Activated CD8-positive, alpha-beta memory T cell treated with anti-CD3 and anti-CD28 coated beads, Interleukin-2, amount 50 U/mL, for 48 hours (primary cell): ENCODE measurements around the gene CCDC120.

Source experiments
- DNase-seq: peaks from one replicate; pipeline ENCODE4 v3.0.0-alpha.2; 2020

Gene CCDC120, protein sequence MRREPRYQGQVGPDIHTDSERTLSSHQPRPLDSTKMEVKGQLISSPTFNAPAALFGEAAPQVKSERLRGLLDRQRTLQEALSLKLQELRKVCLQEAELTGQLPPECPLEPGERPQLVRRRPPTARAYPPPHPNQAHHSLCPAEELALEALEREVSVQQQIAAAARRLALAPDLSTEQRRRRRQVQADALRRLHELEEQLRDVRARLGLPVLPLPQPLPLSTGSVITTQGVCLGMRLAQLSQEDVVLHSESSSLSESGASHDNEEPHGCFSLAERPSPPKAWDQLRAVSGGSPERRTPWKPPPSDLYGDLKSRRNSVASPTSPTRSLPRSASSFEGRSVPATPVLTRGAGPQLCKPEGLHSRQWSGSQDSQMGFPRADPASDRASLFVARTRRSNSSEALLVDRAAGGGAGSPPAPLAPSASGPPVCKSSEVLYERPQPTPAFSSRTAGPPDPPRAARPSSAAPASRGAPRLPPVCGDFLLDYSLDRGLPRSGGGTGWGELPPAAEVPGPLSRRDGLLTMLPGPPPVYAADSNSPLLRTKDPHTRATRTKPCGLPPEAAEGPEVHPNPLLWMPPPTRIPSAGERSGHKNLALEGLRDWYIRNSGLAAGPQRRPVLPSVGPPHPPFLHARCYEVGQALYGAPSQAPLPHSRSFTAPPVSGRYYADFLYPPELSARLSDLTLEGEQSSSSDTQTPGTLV

DNA sequence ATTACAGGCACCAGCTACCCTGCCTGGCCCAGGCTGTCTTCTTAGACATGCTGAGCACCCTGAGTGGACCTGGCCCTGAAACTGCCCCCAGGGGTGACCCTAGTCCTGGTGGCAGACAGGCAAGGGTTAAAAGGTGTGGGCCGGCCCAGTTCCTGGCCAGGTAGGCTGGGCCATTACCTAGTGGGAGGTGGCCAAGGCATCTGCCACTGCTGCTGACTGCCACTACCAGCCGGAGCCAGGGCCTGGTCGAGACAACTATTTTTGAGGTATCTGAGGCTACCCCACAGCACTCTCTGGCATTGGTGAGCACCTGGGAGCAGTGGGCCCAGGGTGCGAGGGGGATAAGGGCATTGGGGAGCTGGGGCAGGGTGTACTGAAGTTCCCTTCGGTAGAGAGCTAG lies at the start of gene CCDC120:
Gene CCDC120 (plus strand): TSS at position 206 of the 400 bp plus-strand sequence. CDS start 3,043 bp downstream, outside the sequence.
- DNase-seq = no peak

DNA sequence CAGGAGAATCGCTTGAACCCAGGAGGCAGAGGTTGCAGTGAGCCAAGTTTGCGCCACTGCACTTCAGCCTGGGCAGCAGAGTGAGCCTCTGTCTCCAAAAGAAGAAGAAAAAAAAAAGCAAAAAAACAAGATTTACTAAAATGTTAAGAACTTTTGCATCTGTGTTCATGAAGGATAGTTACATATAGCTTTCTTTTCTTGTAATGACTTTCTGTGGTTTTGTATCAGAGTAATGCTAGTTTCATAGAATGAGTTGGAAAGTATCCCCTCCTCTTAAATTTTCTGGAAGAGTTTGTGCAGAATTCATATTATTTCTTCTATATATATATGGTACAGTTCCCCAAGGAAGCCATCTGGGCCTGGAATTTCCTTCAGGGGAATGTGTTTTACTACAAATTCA lies 39.7 kb upstream of the CCDC120 start:
- DNase-seq = no peak

DNA sequence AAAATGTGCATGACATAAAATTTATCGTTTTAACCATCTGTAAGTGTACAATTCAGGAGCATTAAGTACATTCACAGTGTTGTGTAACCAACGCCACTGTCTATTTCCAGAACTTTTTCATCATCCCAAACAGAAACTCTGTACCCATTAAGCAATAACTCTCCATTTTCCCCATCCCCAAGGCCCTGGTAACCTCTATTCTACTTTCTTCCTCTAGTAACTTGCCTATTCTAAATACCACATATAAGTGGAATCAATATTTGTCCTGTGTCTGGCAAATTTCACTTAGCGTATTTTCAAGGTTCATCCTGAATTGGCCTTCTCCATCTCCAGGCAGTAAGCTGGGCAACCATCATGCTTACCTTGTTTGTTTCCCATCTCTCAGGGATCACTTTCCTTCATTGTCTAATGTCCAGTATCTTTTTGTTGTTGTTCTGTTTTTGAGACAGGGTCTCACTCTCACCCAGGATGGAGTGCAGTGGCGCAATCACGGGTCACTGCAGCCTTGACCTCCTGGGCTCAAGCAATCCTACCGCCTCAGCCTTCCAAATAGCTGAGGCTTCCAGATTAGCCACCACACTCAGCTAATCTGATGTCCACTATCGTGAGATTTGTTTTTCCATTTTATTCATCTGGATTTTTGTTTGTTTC lies 39.1 kb upstream of the CCDC120 start:
- DNase-seq = no peak

DNA sequence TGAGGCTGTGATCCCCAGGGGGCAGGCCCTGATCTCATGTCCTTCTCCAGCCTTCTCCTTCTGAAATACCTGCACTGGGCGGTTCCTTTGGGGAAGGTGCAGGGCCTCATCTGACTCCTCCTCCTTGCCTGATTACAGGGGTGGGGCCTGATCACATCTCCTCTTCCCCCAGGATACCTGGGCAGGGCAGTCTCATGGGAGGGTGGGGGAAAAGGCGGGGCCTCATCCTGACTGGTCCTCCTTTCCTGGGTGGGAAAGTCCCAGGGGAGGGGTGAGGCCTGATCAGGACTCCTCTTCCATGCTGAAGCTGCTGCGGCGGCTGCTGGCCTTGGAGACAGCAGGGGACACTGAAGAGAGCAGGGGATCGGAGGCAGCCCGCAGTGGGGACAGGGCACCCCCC lies 28.9 kb upstream of the CCDC120 start:
- no peak for DNase-seq

DNA sequence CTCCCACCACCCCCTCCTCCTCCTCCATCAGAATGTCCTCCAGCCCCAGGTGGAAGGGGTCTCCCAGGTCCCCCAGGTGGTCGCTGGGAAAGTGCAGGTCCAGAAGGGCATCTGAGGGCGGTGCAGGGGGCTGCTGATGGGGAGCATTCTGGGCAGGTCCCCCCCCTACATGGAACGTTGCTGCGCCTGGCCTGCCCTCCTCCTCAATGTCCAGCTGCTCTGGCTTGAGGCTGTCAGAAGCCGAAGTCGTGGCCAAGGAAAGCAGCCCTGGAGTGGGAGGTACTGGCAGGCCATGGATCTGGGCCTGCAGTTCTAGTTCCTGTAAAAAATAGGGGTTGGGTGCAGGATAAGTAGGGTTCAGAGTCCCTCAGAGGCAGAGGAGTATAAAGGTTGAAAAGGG lies 28.5 kb upstream of the CCDC120 start:
- DNase-seq = no peak

DNA sequence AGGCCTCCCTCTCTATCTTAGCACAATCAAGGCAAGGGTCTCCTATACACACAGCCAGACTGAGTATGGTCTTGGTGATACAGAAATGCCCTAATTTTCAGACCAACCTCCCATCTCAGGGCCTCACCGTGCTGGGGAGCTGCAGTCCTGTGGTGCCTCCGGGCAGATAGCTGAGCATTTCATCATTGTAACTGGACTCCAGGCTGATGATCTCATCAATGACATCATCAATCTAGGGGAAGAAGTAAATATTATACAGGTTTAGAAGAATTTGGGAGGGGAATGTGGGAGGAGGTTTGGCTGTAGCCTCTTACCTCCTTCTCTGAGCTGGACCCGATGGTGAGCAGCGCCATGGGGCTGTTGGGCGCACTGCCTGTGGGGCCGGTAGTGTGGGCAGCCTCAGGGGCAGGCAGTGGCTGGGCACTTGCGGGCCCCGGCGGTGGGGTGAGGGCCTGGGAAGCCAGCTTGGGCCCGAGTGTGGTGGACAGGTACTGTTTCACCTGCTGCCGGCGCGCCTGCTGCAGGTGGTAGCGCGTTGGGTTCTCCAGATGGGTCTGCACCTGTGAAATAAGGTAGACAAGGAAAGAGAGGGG lies 20.8 kb upstream of the CCDC120 start:
- no peak for DNase-seq

DNA sequence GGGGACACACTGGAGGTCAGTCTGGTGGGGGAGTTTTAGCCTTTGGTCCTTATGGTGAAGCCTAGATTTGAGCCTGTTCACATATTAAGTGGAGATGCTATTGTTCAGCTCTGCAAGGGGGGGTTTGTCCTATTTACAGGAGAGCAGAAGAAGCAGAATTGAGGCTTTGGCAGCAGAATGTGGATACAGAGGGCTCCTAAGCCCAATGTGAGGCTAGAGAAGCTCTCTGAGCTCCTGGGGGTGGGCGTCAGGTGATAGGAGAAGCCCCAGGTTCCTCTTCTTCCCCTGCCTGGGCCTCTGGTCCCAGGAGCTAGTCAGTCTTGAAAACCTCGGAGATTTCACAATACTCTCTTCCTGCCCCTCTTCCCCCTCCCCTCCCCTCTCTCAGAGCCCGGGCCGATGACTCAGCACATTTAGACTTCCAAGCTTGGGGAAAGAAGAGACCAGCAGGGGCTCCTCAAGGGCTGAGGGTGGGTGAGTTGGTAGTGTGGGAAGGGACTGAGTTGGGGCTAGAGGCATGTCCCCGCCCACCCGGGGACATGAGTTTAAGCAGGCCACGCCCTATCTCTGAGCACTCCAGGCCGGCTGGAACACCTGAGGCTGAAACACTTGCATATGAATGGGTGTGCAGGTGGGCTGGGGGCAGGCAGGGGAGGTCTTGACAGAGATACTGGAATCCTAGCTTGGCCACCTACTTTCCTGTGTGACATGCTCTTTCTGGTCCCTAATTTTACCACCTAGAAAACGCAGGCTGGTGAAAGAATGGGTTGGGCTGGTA lies 19.0 kb upstream of the CCDC120 start:
- peak; percentile 55 for DNase-seq

DNA sequence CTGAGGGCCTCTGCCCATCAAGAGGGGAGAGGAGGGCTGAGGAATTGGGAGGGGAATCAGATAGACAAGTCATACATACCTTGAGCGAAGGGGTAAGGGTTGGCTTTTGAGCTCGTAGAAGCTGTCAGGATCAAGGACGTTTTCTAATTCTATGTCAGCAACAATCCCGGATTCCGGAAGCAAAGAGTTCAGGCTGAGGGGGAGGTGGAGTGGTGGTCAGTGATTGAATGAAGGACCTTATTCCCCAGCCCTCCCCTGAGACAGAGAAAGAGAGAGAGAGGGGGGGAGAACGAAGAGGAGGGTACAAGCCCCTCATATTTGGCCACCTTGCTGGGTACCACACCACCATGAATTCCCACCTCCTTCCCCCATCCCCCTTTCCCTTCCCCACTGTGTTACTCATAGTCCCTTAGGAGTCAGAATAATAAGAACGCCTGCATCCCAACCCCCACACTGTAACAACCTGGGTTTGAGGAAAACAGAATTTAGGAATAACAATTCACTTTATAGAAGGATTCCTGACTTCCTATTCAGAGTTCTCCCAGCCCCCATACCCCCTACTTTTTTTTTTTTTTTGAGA lies 18.3 kb upstream of the CCDC120 start:
- no peak for DNase-seq

DNA sequence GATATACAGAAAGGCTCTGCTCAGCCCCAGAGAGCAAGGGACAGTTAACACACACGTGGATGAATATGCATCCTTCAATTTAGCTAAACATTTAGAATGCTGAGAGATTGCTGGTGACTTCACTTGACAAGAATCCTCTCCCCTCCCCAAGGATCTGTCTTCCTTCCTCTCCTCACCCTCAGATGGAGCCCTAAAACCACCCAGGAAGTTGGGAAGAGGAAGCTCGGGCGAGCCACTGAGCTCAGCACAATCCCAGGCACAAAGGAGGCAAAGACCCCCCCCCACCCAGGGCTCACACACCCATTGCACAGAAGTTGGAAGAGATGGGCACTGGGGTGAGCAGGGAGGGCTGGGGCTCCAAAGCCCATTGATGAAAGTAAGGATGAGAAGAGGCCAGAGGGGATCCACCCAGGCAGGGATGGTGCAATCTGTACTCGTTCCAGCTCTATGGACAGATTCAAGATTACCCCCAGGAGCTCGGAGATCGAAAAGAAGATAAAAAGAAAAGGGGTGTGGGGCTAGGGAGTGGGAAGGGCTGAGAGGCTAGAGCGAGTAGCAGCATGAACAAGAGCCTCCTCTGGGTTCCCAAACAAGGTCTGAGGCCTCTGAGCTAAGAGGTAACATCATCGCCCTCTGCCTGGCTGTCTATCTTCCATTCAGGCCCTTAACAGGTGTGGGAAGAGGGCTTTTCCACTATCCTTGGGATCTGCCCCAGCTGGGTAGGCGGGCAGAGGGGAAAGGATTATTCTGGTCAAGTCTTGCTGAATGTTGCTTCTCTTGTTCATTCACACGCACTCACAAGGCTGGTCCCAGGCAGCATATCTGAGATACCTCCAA lies 16.8 kb upstream of the CCDC120 start:
- no peak for DNase-seq

DNA sequence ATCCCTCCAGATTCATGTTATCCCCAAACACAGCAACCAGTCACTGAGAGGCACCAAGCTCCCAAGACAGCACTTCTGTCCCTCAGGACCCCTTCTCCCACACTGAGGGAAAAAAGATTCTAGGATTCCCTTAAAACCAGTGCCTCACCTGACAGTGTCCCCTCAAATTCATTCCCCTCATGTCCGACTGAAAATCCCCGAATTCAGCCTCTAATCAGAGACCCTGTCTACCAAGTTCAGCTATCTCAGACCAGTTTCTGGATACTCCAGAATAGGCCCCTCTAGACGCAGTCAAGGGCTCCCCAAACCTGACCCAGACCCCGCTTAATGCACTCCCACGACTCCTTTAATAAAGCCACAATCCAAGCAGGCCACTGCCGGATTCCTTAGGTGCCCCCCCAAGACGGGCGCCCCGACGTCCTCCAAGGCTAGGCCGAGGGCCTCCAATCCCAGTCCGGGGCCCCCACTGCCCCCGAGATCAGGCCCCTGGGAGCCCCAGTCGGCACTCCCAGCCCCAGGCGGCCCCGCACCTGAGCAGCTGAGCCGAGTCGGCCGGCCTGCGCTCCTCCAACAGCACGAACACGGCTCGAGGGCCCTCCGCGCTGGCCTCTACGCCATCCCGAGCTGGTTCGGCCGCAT lies 16.1 kb upstream of the CCDC120 start:
- DNase-seq = no peak

DNA sequence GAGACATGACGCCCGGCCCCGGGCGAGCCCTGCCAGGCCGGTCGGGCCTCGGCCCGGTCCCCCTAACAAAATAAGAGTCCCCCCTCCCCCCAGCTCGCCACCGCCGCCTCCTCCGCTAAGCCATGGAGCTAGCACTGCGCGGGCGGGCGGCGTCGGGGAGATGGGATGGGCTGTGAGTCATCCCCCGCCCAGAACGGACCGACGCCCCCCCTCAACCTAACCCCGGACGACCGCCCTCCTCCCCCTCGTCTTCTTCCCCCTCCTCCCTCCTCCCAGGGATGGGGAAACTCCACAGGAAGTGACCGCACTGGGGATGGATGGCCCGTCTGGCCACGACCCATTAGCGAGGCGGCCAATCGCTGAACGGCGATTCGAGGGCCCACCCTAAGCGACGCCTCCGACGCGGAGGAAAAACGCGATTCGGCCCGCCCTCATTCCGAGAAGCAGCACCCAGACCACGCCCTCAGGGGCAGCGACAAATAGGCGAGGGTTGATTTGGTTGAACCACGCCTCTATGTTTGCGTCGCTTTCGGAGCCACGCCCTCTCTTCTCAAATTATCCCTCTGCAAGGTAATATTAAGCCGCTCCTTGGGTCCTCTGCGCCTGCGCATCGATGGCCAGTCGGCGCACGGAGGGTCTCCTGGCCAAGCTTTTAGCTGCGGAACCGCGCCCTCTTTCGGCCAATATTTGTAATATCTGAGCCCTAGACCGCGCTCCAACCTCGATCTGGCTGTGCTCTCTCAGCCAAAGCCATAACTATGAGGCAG lies 15.4 kb upstream of the CCDC120 start, which contains the start of gene TFE3:
Gene TFE3 (minus strand): TSS at position 138 of the 767 bp plus-strand sequence. CDS start 131 bp downstream, at position 7.
- DNase-seq = peak; percentile 92

DNA sequence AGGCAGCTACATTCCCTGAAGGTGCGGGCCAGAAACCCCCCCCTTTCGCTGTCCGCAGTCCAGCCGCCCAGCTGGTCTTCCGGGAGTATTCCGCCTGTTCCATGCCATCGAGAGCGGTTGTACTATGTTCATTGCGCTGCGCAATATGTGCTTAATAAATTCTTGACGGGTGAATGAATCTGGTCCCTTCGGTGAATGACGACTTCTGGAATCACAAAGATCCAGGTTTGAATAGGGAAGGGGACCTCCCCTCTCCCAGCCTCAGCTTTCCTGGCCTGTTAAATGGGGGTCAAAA lies 14.9 kb upstream of the CCDC120 start:
- no peak for DNase-seq

DNA sequence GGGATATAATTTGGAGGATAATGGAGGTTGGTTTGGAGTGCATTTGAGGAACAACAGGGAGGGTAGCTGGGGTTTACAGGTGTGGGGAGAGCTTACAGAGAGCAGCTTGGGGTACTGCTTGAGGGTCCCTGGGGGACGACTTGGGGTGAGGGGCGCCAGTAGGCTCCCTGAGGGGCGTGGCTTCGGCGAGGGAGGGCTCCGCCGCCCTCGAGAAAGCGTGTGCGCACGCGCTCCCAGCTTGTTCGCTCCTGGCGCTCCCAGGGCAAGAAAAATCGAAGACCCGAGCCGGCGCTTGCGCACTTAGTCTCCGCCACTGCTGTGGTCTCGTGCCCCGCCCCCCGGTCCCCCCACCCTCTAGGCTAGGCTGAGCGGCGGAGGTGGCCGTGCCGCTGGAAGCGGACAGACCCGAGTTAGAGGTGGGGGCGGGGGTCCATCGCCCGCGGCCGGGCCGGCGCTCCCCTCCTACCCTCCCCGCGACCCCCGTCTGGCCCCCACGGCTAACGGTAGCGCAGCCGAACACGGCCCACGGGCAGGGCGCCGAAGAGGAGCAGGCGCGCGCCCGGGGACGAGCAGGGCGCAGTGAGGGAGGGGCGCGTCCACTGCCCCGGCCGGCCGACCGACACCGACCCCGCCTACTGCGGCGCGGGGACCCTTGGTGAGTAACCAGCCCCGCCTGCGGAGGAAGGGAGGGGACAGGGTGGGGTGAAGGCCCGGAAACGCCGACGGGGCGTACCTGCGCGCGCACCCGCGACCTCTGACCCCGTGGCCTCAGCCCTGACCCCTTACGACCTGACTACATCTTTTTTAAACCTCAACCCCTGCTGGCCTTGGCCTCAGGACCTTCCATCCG lies 5.4 kb upstream of the CCDC120 start:
- DNase-seq = peak; percentile 79

DNA sequence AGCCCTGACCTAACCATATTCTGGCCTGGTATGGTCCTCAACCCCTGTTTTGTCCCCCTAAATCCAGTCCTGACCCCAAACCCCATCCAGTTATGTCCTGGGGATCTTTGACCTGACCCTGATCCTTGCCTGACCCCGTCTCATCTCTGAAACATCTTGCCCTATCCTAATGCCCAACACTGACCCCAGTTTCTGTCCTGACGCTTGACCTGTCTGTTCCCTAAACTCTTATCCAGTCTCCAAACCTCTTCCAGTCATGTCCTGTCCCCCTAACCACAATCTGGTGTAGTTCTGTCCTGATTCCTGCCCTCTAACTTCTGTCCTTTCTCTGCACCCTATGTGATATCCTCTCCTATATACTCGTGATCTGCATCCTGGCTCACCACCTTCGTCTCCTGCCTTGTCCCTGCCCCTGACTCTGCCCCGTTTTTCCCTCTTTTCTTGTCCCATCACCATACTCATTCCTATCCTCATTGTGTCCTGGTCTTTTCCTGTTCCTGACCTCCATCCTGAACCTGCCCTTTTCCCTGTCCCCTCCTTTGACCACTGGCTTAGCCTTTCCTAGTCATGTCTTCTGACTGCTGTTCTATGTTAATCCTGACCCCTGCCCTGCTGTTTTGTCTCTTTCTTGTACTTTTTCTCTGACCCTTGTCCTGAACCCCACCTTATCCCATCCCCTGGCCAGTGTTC lies 4.6 kb upstream of the CCDC120 start:
- DNase-seq = no peak

DNA sequence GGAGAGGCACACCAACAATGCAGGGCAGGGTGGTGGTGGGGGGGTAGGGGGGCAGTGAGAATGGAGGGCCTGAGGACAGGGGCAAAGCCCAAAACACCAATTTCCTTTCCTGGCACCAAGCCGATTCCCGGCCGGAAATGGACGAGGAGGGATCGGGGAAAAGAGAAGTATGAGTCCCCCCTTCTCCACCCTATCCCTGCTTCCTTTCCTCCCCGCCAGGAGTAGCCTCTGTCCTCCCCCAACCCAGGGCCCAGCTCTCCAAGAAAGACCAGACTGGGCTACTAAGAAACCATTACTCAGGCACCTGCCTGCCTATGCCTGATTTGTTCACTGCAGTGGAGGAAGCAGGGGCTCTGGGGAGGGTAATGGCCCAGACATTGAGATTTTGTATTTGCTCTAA lies 402 bp downstream of the CCDC120 start:
- DNase-seq = no peak

DNA sequence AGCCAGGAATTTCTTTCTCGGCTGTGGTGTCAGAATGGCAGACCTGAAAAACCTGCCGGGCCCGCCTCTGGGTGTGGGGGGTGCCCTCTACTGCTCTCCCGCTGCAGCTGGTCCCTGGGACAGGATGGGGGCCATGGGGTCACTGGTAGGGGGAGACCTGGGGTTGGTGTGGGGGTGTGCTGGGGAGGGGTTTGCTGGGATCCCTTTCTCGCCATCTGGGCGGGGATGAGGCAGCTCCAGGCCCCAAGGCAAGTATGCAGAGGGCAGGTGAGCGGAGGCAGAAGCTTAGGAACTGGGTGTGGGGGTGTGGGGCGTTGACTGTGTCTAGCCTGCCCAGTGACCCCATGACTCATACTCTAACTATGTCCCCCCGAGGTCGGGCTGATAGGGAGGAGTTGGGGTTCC lies 884 bp downstream of the CCDC120 start:
- no peak for DNase-seq

DNA sequence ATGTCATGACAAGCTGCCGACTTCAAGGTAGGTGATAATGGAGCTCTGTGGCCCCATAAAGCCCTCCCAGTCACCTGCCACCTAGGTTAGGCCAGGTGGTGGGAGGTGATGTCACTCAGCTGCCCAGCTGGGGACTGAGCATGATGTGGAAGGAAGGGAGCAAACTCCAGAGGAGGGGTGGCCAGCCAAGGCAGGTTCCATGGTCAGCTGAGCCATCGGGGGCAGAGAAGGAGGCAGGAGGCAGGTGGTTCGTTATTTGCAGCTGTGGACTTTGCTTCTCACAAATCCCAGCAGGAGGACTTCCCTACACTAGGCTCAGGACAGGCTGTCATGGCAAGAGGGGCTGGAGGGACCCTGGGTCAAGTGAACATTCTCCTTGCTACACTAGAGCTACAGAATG lies 2.1 kb downstream of the CCDC120 start:
- no peak for DNase-seq

DNA sequence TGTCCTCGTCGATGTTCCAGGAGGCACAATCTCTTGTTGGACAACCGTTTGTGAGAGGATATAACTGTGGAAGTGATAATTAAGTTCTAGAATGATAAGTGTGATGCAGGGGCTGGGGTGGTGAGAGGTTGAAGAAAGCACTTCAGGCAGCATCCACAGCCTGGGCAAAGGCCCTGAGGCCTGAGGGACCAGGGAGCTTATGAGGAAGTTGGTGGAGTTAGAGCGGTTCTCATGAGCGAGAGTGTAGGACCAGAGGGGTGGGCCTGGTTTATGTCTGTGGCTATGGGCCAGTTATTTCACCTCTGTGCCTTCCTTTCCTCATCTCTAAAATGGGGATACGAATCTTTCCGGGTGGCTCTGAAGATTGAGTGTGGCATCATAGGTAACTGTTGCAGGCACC lies 2.7 kb downstream of the CCDC120 start:
- DNase-seq = no peak

DNA sequence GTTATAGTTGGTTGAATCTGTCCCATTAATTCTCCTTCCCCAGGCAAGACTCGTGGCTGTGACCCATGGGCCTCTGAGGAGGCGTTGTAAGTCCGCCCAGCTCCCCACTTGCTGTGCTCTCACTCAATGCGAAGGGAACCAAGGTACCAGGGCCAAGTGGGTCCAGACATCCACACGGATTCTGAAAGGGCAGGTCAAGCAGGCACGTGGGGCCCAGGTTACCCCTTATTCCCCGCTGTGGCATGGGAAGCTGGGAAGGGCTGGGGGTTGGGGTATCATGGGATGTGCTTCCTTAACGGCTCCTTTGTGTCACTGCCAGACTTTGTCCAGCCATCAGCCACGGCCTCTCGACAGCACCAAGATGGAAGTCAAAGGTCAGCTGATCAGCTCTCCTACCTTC lies 3.1 kb downstream of the CCDC120 start:
- no peak for DNase-seq
